GM13976 (cell line): ENCODE data around the gene EFCAB5.
"Not testable (repeated sequence)": the region's sequence is repeated elsewhere in the genome, so short reads cannot be mapped to it uniquely, and the experiment has no call there.

Experiments
- DNase-seq: peaks from one replicate; pipeline ENCODE4 v3.0.0; 2012; ENCODE audit warnings: low spot score
- in situ Hi-C: fragments of 300-500 bp; cut with MboI; formaldehyde crosslinking; loops from one replicate; pipeline ENCODE4 v1.12.0; 2022; ENCODE audit warnings: low sequenced_read_pairs, mixed read lengths, inconsistent platforms; ENCODE audit not compliant: unreplicated experiment
- TF ChIP-seq, protein P1 (sequence below): IDR thresholded peaks from 2 replicates; pipeline ENCODE4 v1.5.1; 2012; ENCODE audit warnings: borderline replicate concordance, mild to moderate bottlenecking; ENCODE audit not compliant: insufficient read depth; ENCODE audit errors: extremely low read depth, missing control alignments, control extremely low read depth

EFCAB5 gene

DNA sequence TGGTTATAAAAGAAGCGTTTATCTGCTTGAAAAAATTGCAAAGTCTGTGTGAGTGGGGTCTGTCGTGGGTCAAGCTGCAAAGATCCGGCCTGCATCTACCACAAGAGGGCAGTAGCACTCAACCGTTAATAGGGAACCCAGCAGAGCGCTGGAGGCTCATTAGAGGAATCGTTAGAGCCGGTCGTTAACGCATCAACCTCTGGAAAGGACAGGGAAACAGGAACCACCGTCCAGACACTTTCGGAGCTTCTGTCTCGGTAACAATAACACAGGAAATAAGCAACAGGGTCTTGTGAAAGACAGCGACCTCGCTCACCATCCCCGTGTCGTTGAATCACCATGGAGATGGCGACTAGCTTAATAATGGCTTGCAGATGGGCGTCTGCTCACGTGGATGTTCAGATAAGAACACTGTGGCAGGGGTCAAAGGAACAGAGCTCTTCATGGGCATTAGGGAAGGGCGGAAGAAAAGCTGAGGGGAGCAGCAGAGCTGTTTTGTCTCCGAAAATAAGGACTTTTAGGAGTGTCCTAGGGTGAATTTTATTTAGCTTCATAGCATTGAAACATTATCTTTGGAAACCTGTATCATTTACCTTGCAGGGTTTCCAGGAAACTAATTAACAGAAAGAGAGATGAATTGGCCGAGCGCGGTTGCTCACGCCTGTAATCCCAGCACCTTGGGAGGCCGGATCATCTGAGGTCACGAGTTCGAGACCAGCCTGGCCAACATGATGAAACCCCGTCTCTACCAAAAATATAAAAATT, 163.3 kb downstream of the EFCAB5 start:
- TF ChIP-seq, protein P1, sequence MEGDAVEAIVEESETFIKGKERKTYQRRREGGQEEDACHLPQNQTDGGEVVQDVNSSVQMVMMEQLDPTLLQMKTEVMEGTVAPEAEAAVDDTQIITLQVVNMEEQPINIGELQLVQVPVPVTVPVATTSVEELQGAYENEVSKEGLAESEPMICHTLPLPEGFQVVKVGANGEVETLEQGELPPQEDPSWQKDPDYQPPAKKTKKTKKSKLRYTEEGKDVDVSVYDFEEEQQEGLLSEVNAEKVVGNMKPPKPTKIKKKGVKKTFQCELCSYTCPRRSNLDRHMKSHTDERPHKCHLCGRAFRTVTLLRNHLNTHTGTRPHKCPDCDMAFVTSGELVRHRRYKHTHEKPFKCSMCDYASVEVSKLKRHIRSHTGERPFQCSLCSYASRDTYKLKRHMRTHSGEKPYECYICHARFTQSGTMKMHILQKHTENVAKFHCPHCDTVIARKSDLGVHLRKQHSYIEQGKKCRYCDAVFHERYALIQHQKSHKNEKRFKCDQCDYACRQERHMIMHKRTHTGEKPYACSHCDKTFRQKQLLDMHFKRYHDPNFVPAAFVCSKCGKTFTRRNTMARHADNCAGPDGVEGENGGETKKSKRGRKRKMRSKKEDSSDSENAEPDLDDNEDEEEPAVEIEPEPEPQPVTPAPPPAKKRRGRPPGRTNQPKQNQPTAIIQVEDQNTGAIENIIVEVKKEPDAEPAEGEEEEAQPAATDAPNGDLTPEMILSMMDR = peak; percentile 84
- in situ Hi-C loops = loop anchor here (5.0 to 25.0 kb wide), 2 partner anchors 233 to 608 kb away; no protein-coding TSS in a partner anchor
- peak; percentile 66 for DNase-seq

DNA sequence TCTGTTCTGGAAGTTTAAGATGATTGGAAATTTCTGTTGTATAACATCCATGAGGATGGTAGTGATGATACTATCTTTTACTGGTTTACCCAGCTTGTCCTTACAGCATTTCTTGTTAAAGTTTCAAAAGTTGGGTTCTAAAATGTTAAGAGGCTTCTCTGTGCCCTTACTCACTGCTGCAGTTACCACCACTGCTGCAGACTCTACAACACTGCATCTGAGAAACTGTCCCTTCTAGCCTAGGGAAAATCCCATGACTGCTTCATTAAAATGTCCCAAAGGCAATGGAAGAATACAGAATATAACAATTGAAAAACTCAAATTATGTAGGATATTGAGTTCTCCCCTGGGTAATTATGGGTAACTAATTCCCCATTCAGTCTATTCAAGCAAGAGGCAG, 171.4 kb downstream of the EFCAB5 start:
- TF ChIP-seq, protein P1 = no peak
- DNase-seq = no peak
- in situ Hi-C loops = loop anchor here (25.0 kb wide), 1 partner anchor 600 kb away; no protein-coding TSS in a partner anchor

DNA sequence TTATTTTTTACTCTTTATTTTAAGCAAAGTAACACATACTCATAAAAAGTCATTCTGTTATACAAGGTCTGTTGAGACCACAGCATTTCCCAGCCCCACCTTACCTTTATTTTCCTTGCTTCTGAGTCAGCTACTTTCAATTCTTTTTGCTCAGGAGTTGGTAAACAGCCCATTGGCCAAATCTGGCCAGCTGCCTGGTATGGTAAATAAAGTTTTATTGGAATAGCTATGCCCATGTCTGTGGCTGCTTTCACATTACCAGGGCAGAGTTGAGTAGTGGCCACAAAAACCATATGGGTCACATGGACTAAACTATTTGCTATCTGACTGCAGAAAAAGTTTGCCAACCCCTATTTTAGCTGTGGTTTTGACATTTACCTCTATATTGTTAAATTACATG, 171.8 kb downstream of the EFCAB5 start:
- in situ Hi-C loops = loop anchor here (25.0 kb wide), 1 partner anchor 599 kb away; no protein-coding TSS in a partner anchor
- DNase-seq = no peak
- TF ChIP-seq, protein P1 = no peak

DNA sequence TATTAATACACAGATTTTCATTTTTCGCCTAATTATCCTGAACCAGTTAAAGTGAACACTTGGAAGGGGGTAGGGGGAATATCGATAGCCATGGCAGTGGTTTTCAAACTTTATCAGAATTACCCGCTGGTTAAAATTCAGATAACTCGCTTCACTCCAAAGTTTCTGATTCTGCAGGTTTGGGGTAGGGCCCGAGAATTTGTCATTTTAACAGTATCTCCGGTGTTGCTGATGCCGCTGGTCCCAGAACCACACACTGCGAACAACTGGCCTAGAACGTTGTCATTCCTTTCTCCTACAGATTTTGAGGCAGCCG, 174.9 kb downstream of the EFCAB5 start:
- in situ Hi-C loops = loop anchor here (25.0 kb wide), 1 partner anchor 596 kb away; no protein-coding TSS in a partner anchor
- TF ChIP-seq, protein P1 = no peak
- DNase-seq = no peak

DNA sequence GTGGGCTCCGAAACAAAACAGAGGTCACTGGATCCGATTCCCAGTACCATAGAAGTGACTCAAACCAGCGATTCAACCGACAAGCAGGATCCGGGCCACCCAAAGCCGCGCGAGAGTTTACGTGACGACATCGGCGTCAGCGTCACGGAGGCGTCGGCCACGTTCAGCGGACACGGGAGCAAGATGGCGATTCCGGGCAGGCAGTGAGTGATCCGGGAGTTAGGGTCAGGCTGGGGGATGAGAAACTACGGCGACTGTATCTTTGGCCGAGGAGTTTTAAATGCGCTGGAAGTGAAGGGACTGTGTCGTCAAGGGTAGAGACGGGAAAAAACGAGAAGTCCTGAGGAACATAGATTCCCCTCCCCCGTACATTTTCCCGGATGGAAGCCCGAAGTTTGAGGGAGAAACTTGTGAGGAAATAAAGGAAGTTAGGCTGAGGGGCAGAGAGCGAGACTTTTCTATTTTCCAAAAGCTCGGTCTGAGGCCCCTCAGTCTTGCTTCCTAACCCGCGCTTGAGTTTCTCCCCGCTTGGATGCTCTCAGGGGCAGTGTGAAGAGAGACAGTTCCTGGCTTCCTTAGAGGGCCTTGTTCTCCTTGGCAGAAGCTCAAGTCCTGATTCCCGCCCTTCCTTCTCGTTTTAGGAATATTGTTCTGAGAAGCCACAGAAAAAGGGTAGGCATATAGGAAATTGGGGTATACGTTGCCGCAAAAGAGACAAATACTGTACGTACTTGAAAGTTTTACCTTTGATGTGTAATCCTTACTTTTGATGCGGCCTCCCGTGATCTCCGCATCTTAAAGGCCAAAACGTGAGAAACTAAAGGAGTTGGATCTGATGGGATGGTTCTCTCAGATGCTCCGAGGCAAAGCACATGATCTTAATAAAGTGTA, 175.5 kb downstream of the EFCAB5 start, which contains the start of gene NSRP1:
Gene NSRP1, plus strand, starts transcription at position 156 of the 891 bp plus-strand sequence. Its CDS starts 28 bp downstream, at position 184.
- DNase-seq = peak; percentile 91
- in situ Hi-C loops = loop anchor here (25.0 kb wide), 1 partner anchor 595 kb away; no protein-coding TSS in a partner anchor

DNA sequence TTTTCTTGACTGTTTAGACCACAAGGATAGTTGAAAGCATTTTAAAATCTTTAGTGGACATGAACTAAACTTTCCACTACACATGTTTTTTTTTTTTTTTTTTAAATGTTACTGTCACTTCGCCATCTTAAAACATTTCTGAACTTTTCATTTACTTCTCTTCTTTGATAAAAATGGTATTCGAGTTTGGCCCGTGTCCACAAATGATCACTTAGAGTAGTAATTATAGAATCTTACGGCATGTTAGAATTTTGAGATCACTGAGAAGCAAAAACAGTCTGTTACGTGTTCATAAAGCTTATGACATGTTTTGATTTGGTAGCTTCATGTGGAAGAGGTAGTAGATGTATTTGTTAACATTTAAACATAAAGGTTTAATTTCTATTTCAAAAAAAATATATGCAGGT, 176.2 kb downstream of the EFCAB5 start:
- TF ChIP-seq, protein P1 = no peak
- in situ Hi-C loops = loop anchor here (25.0 kb wide), 1 partner anchor 595 kb away; no protein-coding TSS in a partner anchor
- no peak for DNase-seq

More for the DNA sequence above, 175.5 kb downstream of the EFCAB5 start, which contains the start of gene NSRP1:
- TF ChIP-seq, protein P1 = no peak

DNA sequence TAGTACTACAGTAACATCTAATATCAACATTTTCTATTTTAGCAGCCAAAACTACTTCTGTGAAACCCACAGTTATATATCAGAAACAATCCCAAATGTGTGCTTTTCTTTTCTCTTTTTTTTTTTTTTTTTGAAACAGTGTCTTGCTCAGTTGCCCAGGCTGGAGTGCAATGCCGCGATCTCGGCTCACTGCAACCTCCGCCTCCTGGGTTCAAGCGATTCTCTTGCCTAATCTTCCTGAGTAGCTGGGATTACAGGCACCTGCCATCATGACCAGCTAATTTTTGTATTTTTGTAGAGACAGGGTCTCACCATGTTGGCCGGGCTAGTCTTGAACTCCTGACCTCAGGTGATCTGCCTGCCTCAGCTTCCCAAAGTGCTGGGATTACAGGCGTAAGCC, 177.2 kb downstream of the EFCAB5 start:
- in situ Hi-C loops = loop anchor here (25.0 kb wide), 1 partner anchor 594 kb away; no protein-coding TSS in a partner anchor
- DNase-seq = not testable (repeated sequence)
